NCI-H1105 treated with DMSO at 0.1 percent for 48 hours (cell line): Measurements from ENCODE around the gene TBCEL.

Source experiments
- DNase-seq: peaks from one replicate; lab custom pipeline; 2025; lab: John Stamatoyannopoulos, UW

The TBCEL gene

GRCh38 chr11:121063728-121064127 is 39.8 kb downstream of the TBCEL start:
- no peak for DNase-seq

- no peak for DNase-seq
Measured at GRCh38 chr11:121066623-121067022, 42.7 kb downstream of the TBCEL start.

DNA sequence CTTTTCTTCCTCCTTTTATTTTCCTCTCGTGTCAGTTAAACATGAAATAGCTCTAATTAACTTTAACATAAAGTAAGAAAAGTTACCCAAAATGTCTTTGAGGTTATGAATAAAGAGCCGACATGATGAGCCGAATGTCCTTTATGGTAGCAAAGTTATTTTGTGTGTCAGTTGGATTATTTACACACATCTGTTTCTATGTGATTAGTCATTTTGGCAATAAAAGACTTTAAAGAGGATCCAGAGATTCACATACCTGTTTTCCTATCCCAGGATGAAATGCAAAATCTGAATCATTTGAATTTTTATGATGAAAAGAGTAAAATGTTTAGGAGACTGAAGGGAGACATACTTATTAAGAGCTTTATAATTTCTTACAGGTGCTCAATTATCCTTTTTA is 43.1 kb downstream of the TBCEL start:
- DNase-seq: no peak

GRCh38 chr11:121067453-121067852 is 43.6 kb downstream of the TBCEL start:
- DNase-seq: peak; percentile 99

- DNase-seq: peak; percentile 30
Measured at GRCh38 chr11:121067962-121068647, 44.2 kb downstream of the TBCEL start.

GRCh38 chr11:121068787-121069186 is 44.9 kb downstream of the TBCEL start:
- DNase-seq: no peak

DNA sequence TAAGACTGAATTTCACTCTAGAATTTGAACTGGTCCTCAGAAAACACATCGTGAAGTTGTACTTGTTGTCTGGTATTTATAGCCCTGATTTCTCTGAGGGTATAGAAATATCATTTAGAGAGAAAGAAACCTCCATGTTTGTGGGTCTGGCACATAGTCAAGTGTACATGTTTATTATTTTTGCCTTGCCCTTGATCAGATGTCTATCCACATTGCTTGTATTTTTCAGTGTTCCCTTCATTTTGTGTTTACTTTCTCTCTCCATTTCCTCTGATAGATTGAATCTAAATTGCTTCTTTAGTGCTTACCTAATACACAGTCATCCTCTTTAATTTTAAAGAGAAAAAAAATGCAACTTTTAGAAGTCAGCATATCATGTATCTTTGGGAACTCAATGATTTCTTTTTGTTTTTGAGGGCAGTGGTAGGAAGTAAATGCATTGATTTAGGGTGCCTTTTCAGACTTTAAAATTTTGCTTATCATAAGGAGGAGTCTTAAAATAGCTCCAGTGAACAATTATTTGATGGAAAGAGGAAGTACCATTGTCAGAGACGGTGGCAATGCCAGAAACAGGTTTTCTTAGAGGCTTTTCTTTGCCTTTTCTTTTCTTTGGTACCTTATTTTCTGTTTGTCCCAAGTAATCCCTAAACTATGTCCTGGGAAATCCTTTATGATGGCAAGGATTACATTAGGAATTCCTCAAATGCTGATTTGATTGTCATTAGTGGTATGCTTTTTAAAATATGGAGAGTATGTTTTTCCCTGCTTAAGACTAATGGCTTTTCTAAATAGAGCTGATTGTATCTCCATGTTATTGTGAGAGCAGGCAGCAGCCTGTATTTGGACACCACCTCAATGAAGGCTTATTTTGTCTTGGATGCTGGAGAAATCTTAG is 47.3 kb downstream of the TBCEL start:
- no peak for DNase-seq

DNA sequence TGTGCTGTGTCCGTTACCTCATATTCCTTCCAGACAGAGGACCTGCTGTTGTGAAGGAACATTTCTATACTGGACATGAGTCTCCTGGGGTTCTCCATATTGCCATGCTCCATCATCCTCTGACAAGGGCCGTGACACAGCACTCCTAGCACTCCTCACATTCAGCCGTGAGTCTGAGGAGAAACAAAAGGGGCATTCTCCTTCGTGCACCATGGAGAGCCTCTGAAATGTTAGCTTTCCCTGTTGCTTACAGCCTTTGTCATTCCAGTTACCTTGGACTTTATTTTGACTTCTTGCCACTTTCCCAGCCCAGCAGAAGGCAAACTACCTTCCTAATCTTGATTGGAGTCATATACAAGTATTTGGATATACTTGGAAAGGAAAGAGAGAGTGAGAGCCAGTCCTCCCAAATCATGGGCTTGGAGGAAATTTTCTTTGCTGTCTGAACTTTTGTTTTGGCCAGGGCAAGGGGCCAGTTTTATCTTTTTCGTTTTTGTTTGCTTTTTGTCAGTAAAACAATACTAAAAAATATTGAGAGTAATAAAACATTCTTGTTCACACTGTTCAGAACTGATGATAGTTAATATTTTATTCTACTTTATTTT is 48.0 kb downstream of the TBCEL start:
- no peak for DNase-seq

DNA sequence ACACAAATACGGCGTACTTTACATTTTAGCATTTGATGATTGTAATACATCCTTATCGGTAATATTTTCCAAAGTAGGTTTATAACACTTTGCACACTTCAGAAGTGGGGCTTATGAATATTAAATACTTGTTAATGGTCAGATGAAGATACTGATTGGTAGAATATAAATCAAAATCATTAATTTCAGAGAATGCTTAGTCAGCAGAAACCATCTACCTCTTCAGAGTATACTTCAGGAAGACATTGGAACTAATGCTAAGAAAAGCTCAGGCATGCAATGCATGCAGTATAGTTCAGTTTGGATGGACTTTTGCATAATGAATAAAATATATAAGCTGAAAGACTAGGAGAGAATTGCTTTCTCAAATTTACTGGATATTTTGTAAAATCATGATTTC is 57.4 kb downstream of the TBCEL start:
- no peak for DNase-seq

DNA sequence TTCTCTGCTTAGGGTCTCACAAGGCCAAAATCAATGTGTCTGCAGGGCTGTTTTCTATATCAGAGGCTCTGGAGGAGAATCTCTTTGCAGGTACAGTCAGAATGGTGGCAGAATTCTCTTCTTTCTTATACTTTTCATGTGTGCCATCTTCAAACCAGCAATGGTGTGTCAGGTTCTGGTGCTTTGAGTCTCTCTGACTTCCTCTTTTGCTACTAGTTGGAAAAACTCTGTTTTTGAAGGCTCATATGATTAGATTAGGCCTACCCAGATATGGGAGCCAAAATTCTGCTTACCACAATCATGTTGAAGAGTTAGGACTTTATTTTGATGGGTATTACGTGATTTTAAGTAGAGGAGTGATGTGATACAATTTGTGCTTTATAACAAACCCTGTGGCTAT is 58.3 kb downstream of the TBCEL start:
- DNase-seq: no peak

- DNase-seq: no peak
Measured at GRCh38 chr11:121082670-121083069, 58.8 kb downstream of the TBCEL start.

- no peak for DNase-seq
Measured at GRCh38 chr11:121086866-121087265, 63.0 kb downstream of the TBCEL start.

- DNase-seq: no peak
Measured at GRCh38 chr11:121089566-121089965, 65.7 kb downstream of the TBCEL start.

GRCh38 chr11:121090145-121090721 is 66.3 kb downstream of the TBCEL start:
- DNase-seq: no peak

GRCh38 chr11:121091492-121092152 is 67.7 kb downstream of the TBCEL start:
- DNase-seq: no peak

- no peak for DNase-seq
Measured at GRCh38 chr11:121095561-121095960, 71.7 kb downstream of the TBCEL start.

DNA sequence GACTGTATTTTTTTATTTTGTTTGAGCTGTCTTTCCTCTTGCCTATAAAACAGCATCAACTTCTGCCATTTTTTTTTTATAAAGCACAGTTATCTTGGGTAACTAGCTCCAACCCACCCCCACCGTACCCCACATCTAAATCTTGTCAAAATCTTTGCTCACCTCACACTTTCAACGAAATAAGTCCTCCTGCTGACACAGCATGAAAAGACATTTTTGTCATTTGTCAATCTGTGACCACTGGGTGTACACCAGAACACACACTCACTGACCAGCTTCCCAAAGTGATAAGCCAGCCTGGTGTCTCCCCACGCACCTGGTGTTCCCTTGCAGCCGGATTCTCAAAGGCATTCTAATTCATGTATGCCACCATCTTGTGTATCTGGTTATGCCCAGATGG is 75.5 kb downstream of the TBCEL start:
- no peak for DNase-seq

DNA sequence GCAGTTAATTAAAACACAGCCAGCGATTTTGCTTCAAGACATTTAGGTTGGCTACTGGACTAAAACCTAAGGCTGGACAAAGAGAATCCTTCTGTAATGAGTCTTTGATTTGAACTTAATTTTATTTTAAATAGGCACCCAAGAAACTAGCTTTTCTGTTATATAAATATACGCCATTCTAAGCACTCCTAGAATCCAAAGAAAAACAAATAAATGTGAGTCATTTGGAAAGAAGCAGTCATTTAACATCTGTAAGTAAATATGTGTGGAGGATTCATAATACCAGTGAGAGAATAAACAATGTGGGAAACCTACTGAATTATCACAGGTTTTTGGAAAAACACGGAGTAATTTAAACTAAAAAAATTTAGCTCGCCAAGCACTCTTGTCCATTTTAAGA is 76.0 kb downstream of the TBCEL start:
- DNase-seq: no peak

GRCh38 chr11:121100943-121101342 is 77.0 kb downstream of the TBCEL start, which contains the start of gene TECTA:
Gene TECTA (plus strand): TSS chr11:121101243. CDS start chr11:121102666, 1,423 bp downstream.
- DNase-seq: no peak

DNA sequence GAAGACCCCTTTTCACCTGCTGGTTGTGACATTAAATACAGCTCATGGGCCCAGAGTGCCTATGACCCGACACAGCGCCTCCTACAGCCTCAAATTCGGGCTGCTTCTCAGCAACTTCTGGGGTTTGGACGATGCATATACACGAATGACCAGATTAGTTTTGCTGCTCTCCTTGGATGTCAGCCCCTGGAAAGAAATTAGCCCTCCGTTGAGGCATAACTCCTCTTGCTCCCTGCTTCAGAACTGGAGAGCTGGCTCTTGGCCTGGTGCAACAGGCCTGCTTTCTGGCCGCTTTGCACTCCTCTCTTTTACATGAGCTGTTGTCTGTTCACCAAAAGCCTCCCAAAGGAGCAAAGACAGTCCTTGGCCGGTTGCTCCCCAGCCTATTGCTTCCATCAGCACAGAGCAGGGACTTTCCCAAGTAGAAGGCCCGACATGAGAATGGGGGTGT is 80.4 kb downstream of the TBCEL start:
- no peak for DNase-seq

GRCh38 chr11:121105063-121105480 is 81.2 kb downstream of the TBCEL start:
- no peak for DNase-seq
